ENCODE results near the gene LSM4. TPM values are rescaled to one million over a fixed set of nuclear protein-coding genes. Genes with fewer than 3 reads are reported as not detected.

Gene LSM4
- total RNA-seq, 4 donors from 2014 or later: 122 to 294 (median 193) TPM

GRCh38 chr19:18301718-18302111, 21.2 kb downstream of the LSM4 start:
- in situ Hi-C loops (cut with MboI; ENCODE audit: low sequenced_read_pairs in 4 of 4) (no loop called here), intact Hi-C loops (cut with DNase I; ENCODE audit: low total_unique reads) (loop anchor here (1.0 kb wide), 1 partner anchor 20 kb away; the partner anchor contains the start of gene JUND)
- ATAC-seq: no peak
- Histone ChIP-seq H3K27me3 (no peaks in the 10 kb centered on the region), H3K4me1 (peaks cover 38 to 49% of the 10 kb centered on the region in 2 donors), H3K36me3 (no peaks in the 10 kb centered on the region), H3K27ac (peak overlapping the region; percentile 88 to 99 (median 94)), H3K4me3 (no peak overlapping the region), H3K9me3 (no peaks in the 10 kb centered on the region)
- DNase-seq: no peak
- TF ChIP-seq CTCF (IDR thresholded peaks at IDR 0.05 in 4 of 5, conservative IDR thresholded peaks at IDR 0.05 in 1 of 5) (no peak), POLR2A (IDR thresholded peaks at IDR 0.05) (no peak)

- in situ Hi-C loops (cut with MboI; ENCODE audit: low sequenced_read_pairs in 4 of 4): no loop called here
- Histone ChIP-seq H3K4me1 (peaks cover 37 to 49% of the 10 kb centered on the region in 2 donors), H3K9me3 (no peaks in the 10 kb centered on the region), H3K27ac (peak overlapping the region; percentile 88 to 99 (median 94)), H3K4me3 (no peak overlapping the region), H3K36me3 (no peaks in the 10 kb centered on the region), H3K27me3 (no peaks in the 10 kb centered on the region)
- peak; percentile 86 to 98 for DNase-seq
- no peak for TF ChIP-seq CTCF (IDR thresholded peaks at IDR 0.05 in 4 of 5, conservative IDR thresholded peaks at IDR 0.05 in 1 of 5)
- TF ChIP-seq POLR2A (IDR thresholded peaks at IDR 0.05): no peak
- ATAC-seq: peak; percentile 74 to 75
- intact Hi-C loops (cut with DNase I; ENCODE audit: low total_unique reads): loop anchor here (1.0 kb wide), 1 partner anchor 20 kb away; the partner anchor contains the start of gene JUND
These were observed 21.8 kb downstream of the LSM4 start for GRCh38 chr19:18300930-18301717.

GRCh38 chr19:18299654-18300053, 23.2 kb downstream of the LSM4 start:
- no peak for DNase-seq
- no peak for TF ChIP-seq POLR2A (IDR thresholded peaks at IDR 0.05)
- Histone ChIP-seq H3K4me1 (peaks cover 27 to 38% of the 10 kb centered on the region in 2 donors), H3K4me3 (no peak overlapping the region), H3K27ac (peak overlapping the region; percentile 88 to 99 (median 94)), H3K9me3 (no peaks in the 10 kb centered on the region), H3K36me3 (no peaks in the 10 kb centered on the region), H3K27me3 (no peaks in the 10 kb centered on the region)
- in situ Hi-C loops (cut with MboI; ENCODE audit: low sequenced_read_pairs in 4 of 4) (no loop called here), intact Hi-C loops (cut with DNase I; ENCODE audit: low total_unique reads) (no loop called here)
- ATAC-seq: no peak

- Histone ChIP-seq H3K36me3 (no peaks in the 10 kb centered on the region), H3K4me1 (peaks cover 16 to 27% of the 10 kb centered on the region in 2 donors), H3K27me3 (no peaks in the 10 kb centered on the region), H3K27ac (peak overlapping the region; percentile 38 to 99 (median 90)), H3K9me3 (no peaks in the 10 kb centered on the region), H3K4me3 (no peak overlapping the region)
- no peak for TF ChIP-seq CTCF (IDR thresholded peaks at IDR 0.05 in 4 of 5, conservative IDR thresholded peaks at IDR 0.05 in 1 of 5)
- no peak for TF ChIP-seq POLR2A (IDR thresholded peaks at IDR 0.05)
- no peak for DNase-seq
- intact Hi-C loops (cut with DNase I; ENCODE audit: low total_unique reads) (no loop called here), in situ Hi-C loops (cut with MboI; ENCODE audit: low sequenced_read_pairs in 4 of 4) (no loop called here)
- ATAC-seq: no peak
These were observed 24.3 kb downstream of the LSM4 start for GRCh38 chr19:18298601-18299000.

- Histone ChIP-seq H3K27ac (peak overlapping the region in 3 of 4 donors; percentile 17 to 99 (median 33)), H3K9me3 (no peaks in the 10 kb centered on the region), H3K27me3 (no peaks in the 10 kb centered on the region), H3K4me1 (peaks cover 14 to 22% of the 10 kb centered on the region in 2 donors), H3K4me3 (no peak overlapping the region), H3K36me3 (no peaks in the 10 kb centered on the region)
- TF ChIP-seq CTCF (IDR thresholded peaks at IDR 0.05 in 4 of 5, conservative IDR thresholded peaks at IDR 0.05 in 1 of 5): no peak
- TF ChIP-seq POLR2A (IDR thresholded peaks at IDR 0.05): no peak
- DNase-seq: no peak
- no peak for ATAC-seq
- intact Hi-C loops (cut with DNase I; ENCODE audit: low total_unique reads) (no loop called here), in situ Hi-C loops (cut with MboI; ENCODE audit: low sequenced_read_pairs in 4 of 4) (no loop called here)
These were observed 25.6 kb downstream of the LSM4 start for GRCh38 chr19:18297308-18297707.

Measured in gastrocnemius medialis (tissue), 4 donors.